K562 (cell line): Measurements from ENCODE around the gene PHF21A. TPM values are rescaled to one million over a fixed set of nuclear protein-coding genes. Genes with fewer than 3 reads are reported as not detected.

Source experiments
- ATAC-seq: fragments of 200-7000 bp; cut with Tn5 transposase; 3 replicates; pipeline ENCODE4 v1.9.1; 2020; ENCODE audit warnings: moderate library complexity
- BruUV-seq: library from RNA; stranded (reverse); fragments of 400-500 nt; replicated peaks from 2 replicates; lab custom pipeline; 2021; lab: Mats Ljungman, UMichigan
- CTCF ChIA-PET: fragments of 300-600 bp; formaldehyde crosslinking; extraction: SDS; loops from one replicate; lab custom pipeline; 2021; ENCODE audit warnings: low intra/inter-chr PET ratio; lab: Yijun Ruan, JAX
- POLR2A ChIA-PET: fragments of 300-600, 350-650 bp; sonication (Branson Sonifier 250); formaldehyde crosslinking; extraction: SDS; loops from one replicate; lab custom pipeline; 2021; ENCODE audit warnings: antibody characterized with exemption, inconsistent platforms; lab: Yijun Ruan, JAX
- DNase-seq, 4 experiments: peaks; one replicate each; pipeline versions ENCODE4 v3.0.0 to v3.0.0-alpha.2; 2011 to 2018; ENCODE audit warnings: low spot score in 3 of 4, mixed read lengths in 3 of 4; ENCODE audit errors: extremely low read depth in 1 of 4
- FAIRE-seq: peaks from 2 replicates; lab custom pipeline; 2011; peaks lifted over from hg19 to GRCh38; lab: Jason Lieb, UNC
- H2AFZ ChIP-seq: 2 replicates; pipeline ENCODE4 v1.6.0; 2011; ENCODE audit warnings: low read depth, low read length, control low read depth, inconsistent platforms
- H3K27ac ChIP-seq: fragments of 200-600 bp; 3 replicates; pipeline ENCODE4 v1.8.0; 2011; ENCODE audit warnings: low read depth, mild to moderate bottlenecking, control low read depth, inconsistent platforms, low read length, moderate library complexity, mixed read lengths; ENCODE audit errors: extremely low read depth
- H3K27me3 ChIP-seq, 2 experiments: fragments of 300-600 bp in 1 of 2; 2 replicates in 1 of 2; 3 replicates in 1 of 2; pipeline versions ENCODE4 v1.6.0 to v1.8.0; 2011; ENCODE audit warnings: inconsistent platforms in 2 of 2, low read length in 2 of 2, mild to moderate bottlenecking in 1 of 2, mixed read lengths in 1 of 2, moderate library complexity in 1 of 2; ENCODE audit not compliant: control insufficient read depth in 2 of 2, insufficient read depth in 2 of 2
- H3K36me3 ChIP-seq: fragments of 300-600 bp; 3 replicates; pipeline ENCODE4 v1.8.0; 2011; ENCODE audit warnings: mild to moderate bottlenecking, low read length, inconsistent platforms; ENCODE audit not compliant: control insufficient read depth, insufficient read depth
- H3K4me1 ChIP-seq, 2 experiments: fragments of 200-600 bp in 1 of 2; replicated peaks in 1 of 2; 2 replicates in 1 of 2; 3 replicates in 1 of 2; pipeline versions ENCODE4 v1.5.1 to v1.8.0; 2011; ENCODE audit warnings: inconsistent platforms in 2 of 2, low read length in 2 of 2, mild to moderate bottlenecking in 1 of 2, mixed read lengths in 1 of 2, moderate library complexity in 1 of 2; ENCODE audit not compliant: control insufficient read depth in 2 of 2, insufficient read depth in 2 of 2
- H3K4me2 ChIP-seq: 2 replicates; pipeline ENCODE4 v1.6.1; 2011; ENCODE audit warnings: low read length, control low read depth, inconsistent platforms, mixed read lengths; ENCODE audit not compliant: insufficient read depth
- H3K4me3 ChIP-seq: fragments of 200-600 bp; sonication (generic), shearing (Covaris generic); 2 replicates; pipeline ENCODE4 v1.5.1; 2016; ENCODE audit warnings: control low read depth, inconsistent platforms
- H3K79me2 ChIP-seq: fragments of 200-600 bp; 3 replicates; pipeline ENCODE4 v1.8.0; 2011; ENCODE audit warnings: low read length, inconsistent platforms; ENCODE audit not compliant: control insufficient read depth, insufficient read depth
- H3K9ac ChIP-seq, 2 experiments: 2 replicates each; pipeline versions ENCODE4 v1.6.0 to v1.6.1; 2011; ENCODE audit warnings: low read depth in 2 of 2, low read length in 2 of 2, control low read depth in 1 of 2, inconsistent platforms in 1 of 2, mild to moderate bottlenecking in 1 of 2, mixed read lengths in 1 of 2; ENCODE audit not compliant: insufficient read depth in 1 of 2
- H3K9me1 ChIP-seq: one replicate; pipeline ENCODE4 v1.6.0; 2011; ENCODE audit warnings: inconsistent platforms, mild to moderate bottlenecking, low read length, moderate library complexity; ENCODE audit not compliant: control insufficient read depth, insufficient read depth
- H3K9me3 ChIP-seq: replicated peaks from 2 replicates; pipeline ENCODE4 v1.5.1; 2011; ENCODE audit warnings: low read depth, low read length, inconsistent platforms; ENCODE audit not compliant: control insufficient read depth, insufficient read depth
- H4K20me1 ChIP-seq: replicated peaks from 2 replicates; pipeline ENCODE4 v1.6.1; 2011; ENCODE audit warnings: low read length, inconsistent platforms, mixed read lengths; ENCODE audit not compliant: control insufficient read depth, insufficient read depth
- ATF3 ChIP-seq, 2 experiments: fragments of 450-650 bp in 1 of 2; sonication (generic) in 1 of 2; formaldehyde crosslinking in 1 of 2; IDR thresholded peaks in 1 of 2; conservative IDR thresholded peaks in 1 of 2; 2 replicates each; pipeline versions ENCODE4 v1.6.1 to v1.8.1; 2016 to 2023; ENCODE audit warnings: mild to moderate bottlenecking in 2 of 2, moderate library complexity in 2 of 2, inconsistent platforms in 1 of 2, missing genetic modification reagents in 1 of 2
- CTCFL ChIP-seq: IDR thresholded peaks from 2 replicates; pipeline ENCODE4 v1.6.1; 2011; ENCODE audit warnings: borderline replicate concordance, low read depth, mild to moderate bottlenecking, moderate library complexity, low read length; ENCODE audit not compliant: insufficient read depth, poor library complexity, severe bottlenecking
- JUN ChIP-seq, 2 experiments: sonication (generic) in 1 of 2; formaldehyde crosslinking in 1 of 2; IDR thresholded peaks; 2 replicates each; pipeline versions ENCODE4 v1.6.1 to v1.8.0; 2012 to 2022; ENCODE audit warnings: borderline replicate concordance in 2 of 2, mild to moderate bottlenecking in 2 of 2, improper control_type of control experiment in 1 of 2, low read depth in 1 of 2, low read length in 1 of 2, missing genetic modification reagents in 1 of 2
- JUND ChIP-seq, 2 experiments: IDR thresholded peaks; 2 replicates in 1 of 2; 3 replicates in 1 of 2; pipeline ENCODE4 v1.6.1; 2011; ENCODE audit warnings: borderline replicate concordance in 2 of 2, low read depth in 2 of 2, low read length in 2 of 2, improper control_type of control experiment in 1 of 2, missing biosample characterization in 1 of 2, missing genetic modification characterization in 1 of 2, missing genetic modification reagents in 1 of 2
- MCM5 ChIP-seq: fragments of 450-650 bp; IDR thresholded peaks from 2 replicates; pipeline ENCODE4 v1.6.1; 2016; ENCODE audit warnings: low read depth
- THRB ChIP-seq: fragments of 450-650 bp; formaldehyde crosslinking; conservative IDR thresholded peaks from 2 replicates; pipeline ENCODE4 v1.4.0; 2022; ENCODE audit warnings: mild to moderate bottlenecking, missing genetic modification characterization
- ZBTB33 ChIP-seq: sonication (generic); formaldehyde crosslinking; IDR thresholded peaks from 2 replicates; pipeline ENCODE4 v1.8.1; 2023; ENCODE audit warnings: mild to moderate bottlenecking, missing genetic modification reagents
- WGBS: fragments of 100-300 bp; shearing (Covaris generic); methylation state at CpG from one replicate; pipeline ENCODE4 v1.1.6; 2016; ENCODE audit warnings: low coverage, mixed read lengths; ENCODE audit not compliant: insufficient coverage; ENCODE audit errors: missing lambda C conversion rate; 5-methylcytosine and 5-hydroxymethylcytosine counted together
- in situ Hi-C: fragments of 300-500 bp; cut with MboI; formaldehyde crosslinking; loops from 4 replicates; pipeline ENCODE4 v1.15.0; 2018; ENCODE audit warnings: inconsistent platforms, mixed read lengths
- intact Hi-C: fragments of 100-400 bp; cut with micrococcal nuclease; formaldehyde crosslinking; loops from 2 replicates; pipeline ENCODE4 v1.14.2; 2022
- polyA plus RNA-seq, 8 experiments: library from polyadenylated mRNA; depleted of rRNA in 4 of 8; stranded (reverse) in 5 of 8; unstranded in 3 of 8; fragments of >200 nt; fragmentation: Nextera tagmentation in 2 of 8; fragmentation: Illumina TruSeq in 1 of 8; extraction: Ambion mirVana in 2 of 8; extraction: Trizol in 1 of 8; gene quantifications; 2 replicates each; pipeline versions ENCODE4 v1.2.1 to v1.2.3, GENCODE V29; 2011 to 2014; ENCODE audit warnings: inconsistent platforms in 1 of 8, missing spikeins in 1 of 8
- total RNA-seq, 7 experiments: library from RNA; depleted of rRNA in 6 of 7; stranded (reverse); fragments of >200 nt in 6 of 7; fragmentation: Illumina TruSeq in 2 of 7; extraction: Trizol in 2 of 7; gene quantifications; 2 replicates each; pipeline versions ENCODE4 v1.2.1 to v1.2.3, GENCODE V29; 2011 to 2021; ENCODE audit warnings: low replicate concordance in 1 of 7

Gene PHF21A
- total and polyA plus RNA-seq, 9 of the 15 experiments (the other 6 are each of a cell fraction or from before 2014, with no cell fraction given): 1.5 to 32.4 (median 10.7) TPM

GRCh38 chr11:46122945-46123715 is 1.9 kb upstream of the PHF21A start:
- no peaks in the 10 kb centered on the region for H3K9me3 ChIP-seq
- WGBS: 22% methylated on average over 7 of the region's 7 CpGs
- intact Hi-C loops (loop anchor here (5.0 kb wide), 1 partner anchor 174 kb away; no protein-coding TSS in a partner anchor), in situ Hi-C loops (no loop called here)
- BruUV-seq: TSS peak; percentile 71
- H3K79me2 ChIP-seq: peaks cover 27% of the 10 kb centered on the region
- no peak overlapping the region; a peak in 1 of 4 replicates for H3K9ac ChIP-seq
- peak overlapping the region; percentile 40; the same call in 1 of the 2 replicates for H3K4me2 ChIP-seq
- no peaks in the 10 kb centered on the region for H3K9me1 ChIP-seq
- no peaks in the 10 kb centered on the region for H3K27me3 ChIP-seq
- H3K4me3 ChIP-seq: no peak overlapping the region
- ChIA-PET CTCF (interaction anchor here (1.1 kb wide), 1 partner anchor 10 kb away, joined by 7 read pairs; no protein-coding TSS in a partner anchor), POLR2A (no interaction called here)
- no peak overlapping the region for H3K27ac ChIP-seq
- no peaks in the 10 kb centered on the region for H4K20me1 ChIP-seq
- FAIRE-seq: peak; percentile 26
- no peak overlapping the region for H2AFZ ChIP-seq
- H3K4me1 ChIP-seq: peaks cover 10 to 18% of the 10 kb centered on the region in 2 experiments; a peak in 4 of 5 replicates
- no peak for ATAC-seq
- no peaks in the 10 kb centered on the region; the same call in 2 of the 3 replicates for H3K36me3 ChIP-seq
- peak in 1 of 4 experiments; percentile 47 for DNase-seq
- 0 out of 2 replicates have a peak, but pooled peaks have one; percentile 42 for TF ChIP-seq JUN (IDR thresholded peaks at IDR 0.05; ENCODE audit: borderline replicate concordance, low read depth, low read length)
- TF ChIP-seq JUN (CRISPR knock-in tag; IDR thresholded peaks at IDR 0.05; ENCODE audit: borderline replicate concordance): no peak
- TF ChIP-seq ZBTB33 (CRISPR knock-in tag): no peak
- peak; percentile 70 for TF ChIP-seq ATF3 (IDR thresholded peaks at IDR 0.05)
- TF ChIP-seq ATF3 (CRISPR knock-in tag; conservative IDR thresholded peaks at IDR 0.05): no peak
- peak; percentile 83 for TF ChIP-seq JUND (IDR thresholded peaks at IDR 0.05; ENCODE audit: borderline replicate concordance, low read depth, low read length)
- TF ChIP-seq JUND (tag; IDR thresholded peaks at IDR 0.05; ENCODE audit: borderline replicate concordance, low read depth, low read length): no peak; the same call in 2 of the 3 replicates
- no peak for TF ChIP-seq CTCFL
- TF ChIP-seq MCM5: no peak
- no peak for TF ChIP-seq THRB (CRISPR knock-in tag)
